Measurements from ENCODE around the gene KLF1. TPM values are rescaled to one million over a fixed set of nuclear protein-coding genes. Genes with fewer than 3 reads are reported as not detected.
A peak's percentile ranks its signal among the peaks of the same experiment; 100 is the strongest.

KLF1 gene
- total and polyA plus RNA-seq, 2 of the 13 experiments (the other 11 are each of a cell fraction or from before 2014, with no cell fraction given) = not detected

DNA sequence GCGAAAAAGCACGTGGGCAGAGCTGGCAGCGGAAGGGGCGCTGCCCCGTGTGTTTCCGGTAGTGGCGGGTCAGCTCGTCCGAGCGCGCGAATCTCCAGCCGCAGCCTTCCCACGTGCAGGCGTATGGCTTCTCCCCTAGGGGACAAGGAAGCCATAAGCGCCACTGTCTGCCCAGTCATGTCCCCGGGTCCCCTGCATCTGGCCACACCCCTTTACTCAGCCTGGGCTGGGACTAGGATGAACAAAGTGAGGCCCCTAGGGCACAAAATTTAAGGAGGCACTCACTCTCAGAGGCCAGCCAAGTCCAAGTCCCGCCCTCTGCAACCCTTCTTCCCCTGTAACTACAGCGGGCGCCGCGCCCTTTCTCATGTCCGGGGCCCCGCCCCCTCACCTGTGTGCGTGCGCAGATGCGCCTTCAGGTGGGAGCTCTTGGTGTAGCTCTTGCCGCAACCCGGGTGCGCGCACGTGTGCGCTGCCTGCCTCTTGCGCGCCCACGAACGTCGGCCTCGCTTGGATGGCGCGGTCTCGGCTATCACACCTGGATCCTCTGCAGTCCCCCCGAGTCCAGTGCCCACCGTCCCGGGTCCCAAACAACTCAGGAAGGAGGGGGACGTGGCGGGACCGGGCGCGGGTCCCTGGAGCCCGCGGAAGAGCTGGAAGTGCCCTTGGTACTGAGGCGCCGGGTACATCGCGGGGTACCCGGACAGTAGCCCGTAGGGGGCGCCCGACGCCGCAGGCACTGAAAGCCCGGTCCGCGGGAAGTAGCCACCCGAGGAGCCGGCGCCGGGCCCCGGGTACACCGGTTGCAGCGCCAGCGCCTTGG lies 1.9 kb downstream of the KLF1 start (continued):
- TF ChIP-seq SCMH1 (CRISPR knock-in tag; IDR thresholded peaks at IDR 0.05; ENCODE audit: borderline replicate concordance) (no peak), ARID2 (CRISPR knock-in tag; IDR thresholded peaks at IDR 0.05; ENCODE audit: borderline replicate concordance) (peak; percentile 81; the same call in 1 of the 2 replicates), YEATS2 (CRISPR knock-in tag; IDR thresholded peaks at IDR 0.05; ENCODE audit: borderline replicate concordance) (no peak), SAFB2 (CRISPR knock-in tag; IDR thresholded peaks at IDR 0.05; ENCODE audit: borderline replicate concordance, low read depth) (0 out of 2 replicates have a peak, but pooled peaks have one; percentile 17), ATF1 (CRISPR knock-in tag; IDR thresholded peaks at IDR 0.05) (no peak), ZNF580 (CRISPR knock-in tag; IDR thresholded peaks at IDR 0.05; ENCODE audit: borderline replicate concordance, low read depth) (0 out of 2 replicates have a peak, but pooled peaks have one; percentile 35), THAP9 (CRISPR knock-in tag; IDR thresholded peaks at IDR 0.05; ENCODE audit: borderline replicate concordance) (0 out of 2 replicates have a peak, but pooled peaks have one; percentile 13), ZMAT5 (CRISPR knock-in tag; IDR thresholded peaks at IDR 0.05; ENCODE audit: borderline replicate concordance, low read depth) (no peak), ZNF331 (CRISPR knock-in tag; IDR thresholded peaks at IDR 0.05) (no peak; the same call in 1 of the 2 replicates), ZNF577 (CRISPR knock-in tag; IDR thresholded peaks at IDR 0.05; ENCODE audit: borderline replicate concordance, low read depth) (no peak), ZNF746 (CRISPR knock-in tag; IDR thresholded peaks at IDR 0.05) (no peak), RAD51 (IDR thresholded peaks at IDR 0.05; ENCODE audit: borderline replicate concordance) (no peak), MED13 (CRISPR knock-in tag; IDR thresholded peaks at IDR 0.05) (no peak), ZNF260 (CRISPR knock-in tag; IDR thresholded peaks at IDR 0.05; ENCODE audit: borderline replicate concordance, low read depth) (no peak), KMT2A (CRISPR knock-in tag; IDR thresholded peaks at IDR 0.05) (0 out of 2 replicates have a peak, but pooled peaks have one; percentile 24), ZNF484 (CRISPR knock-in tag; IDR thresholded peaks at IDR 0.05; ENCODE audit: borderline replicate concordance, low read depth) (no peak), ZNF850 (CRISPR knock-in tag; conservative IDR thresholded peaks at IDR 0.05) (no peak), KDM4B (CRISPR knock-in tag; IDR thresholded peaks at IDR 0.05) (no peak), NPAS2 (CRISPR knock-in tag; IDR thresholded peaks at IDR 0.05; ENCODE audit: borderline replicate concordance) (no peak), IRF1 (CRISPR knock-in tag; IDR thresholded peaks at IDR 0.05; ENCODE audit: low read depth) (no peak), HNRNPUL1 (IDR thresholded peaks at IDR 0.05; ENCODE audit: low read depth, low read length) (no peak), ZSCAN25 (CRISPR knock-in tag; IDR thresholded peaks at IDR 0.05) (no peak)
- TF ChIP-seq, protein P1, sequence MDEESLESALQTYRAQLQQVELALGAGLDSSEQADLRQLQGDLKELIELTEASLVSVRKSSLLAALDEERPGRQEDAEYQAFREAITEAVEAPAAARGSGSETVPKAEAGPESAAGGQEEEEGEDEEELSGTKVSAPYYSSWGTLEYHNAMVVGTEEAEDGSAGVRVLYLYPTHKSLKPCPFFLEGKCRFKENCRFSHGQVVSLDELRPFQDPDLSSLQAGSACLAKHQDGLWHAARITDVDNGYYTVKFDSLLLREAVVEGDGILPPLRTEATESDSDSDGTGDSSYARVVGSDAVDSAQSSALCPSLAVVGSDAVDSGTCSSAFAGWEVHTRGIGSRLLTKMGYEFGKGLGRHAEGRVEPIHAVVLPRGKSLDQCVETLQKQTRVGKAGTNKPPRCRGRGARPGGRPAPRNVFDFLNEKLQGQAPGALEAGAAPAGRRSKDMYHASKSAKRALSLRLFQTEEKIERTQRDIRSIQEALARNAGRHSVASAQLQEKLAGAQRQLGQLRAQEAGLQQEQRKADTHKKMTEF (CRISPR knock-in tag; IDR thresholded peaks at IDR 0.05) = peak; percentile 74
